CD4-positive, alpha-beta memory T cell (primary cell): Measurements from ENCODE around the gene SCPEP1. TPM values are rescaled to one million over a fixed set of nuclear protein-coding genes. Genes with fewer than 3 reads are reported as not detected.

Experiments used
- CTCF ChIA-PET: fragments of 350-600 bp; sonication (Branson Sonifier 250); formaldehyde crosslinking; loops from one replicate; lab custom pipeline; 2021; ENCODE audit warnings: inconsistent platforms; ENCODE audit not compliant: partially characterized antibody; lab: Charles Lee
- POLR2A ChIA-PET: fragments of 350-600 bp; sonication (Branson Sonifier 250); formaldehyde crosslinking; loops from one replicate; lab custom pipeline; 2021; ENCODE audit not compliant: partially characterized antibody; lab: Charles Lee
- DNase-seq, 5 donors: peaks; one replicate each; pipeline versions ENCODE4 v3.0.0 to v3.0.0-alpha.2; 2020 to 2022; ENCODE audit warnings: mixed read lengths in 1 of 5
- H3K27ac ChIP-seq: one replicate; pipeline ENCODE4 v1.7.0; 2013; ENCODE audit warnings: low read depth, low read length
- H3K27me3 ChIP-seq: 2 replicates; pipeline ENCODE4 v1.7.0; 2013; ENCODE audit warnings: mild to moderate bottlenecking, low read length, moderate library complexity; ENCODE audit not compliant: insufficient read depth
- H3K36me3 ChIP-seq: 2 replicates; pipeline ENCODE4 v1.7.0; 2013; ENCODE audit warnings: mild to moderate bottlenecking, low read length, moderate library complexity; ENCODE audit not compliant: insufficient read depth
- H3K4me1 ChIP-seq: 2 replicates; pipeline ENCODE4 v1.7.0; 2013; ENCODE audit warnings: mild to moderate bottlenecking, low read length, moderate library complexity; ENCODE audit not compliant: insufficient read depth
- H3K4me3 ChIP-seq, 2 donors: one replicate each; pipeline ENCODE4 v1.7.0; 2013; ENCODE audit warnings: low read length in 2 of 2, mild to moderate bottlenecking in 1 of 2
- H3K9me3 ChIP-seq, 2 donors: one replicate each; pipeline ENCODE4 v1.7.0; 2013; ENCODE audit warnings: low read length in 2 of 2, control low read depth in 1 of 2; ENCODE audit not compliant: control insufficient read depth in 1 of 2
- H3K27ac Mint-ChIP-seq, 7 donors: one replicate each; pipeline ENCODE4 v1.8.0; 2020 to 2021; ENCODE audit warnings: mixed read lengths in 7 of 7, mild to moderate bottlenecking in 6 of 7, inconsistent platforms in 3 of 7, moderate library complexity in 3 of 7
- H3K27me3 Mint-ChIP-seq, 2 donors: one replicate each; pipeline ENCODE4 v1.8.0; 2020 to 2021; ENCODE audit warnings: mixed read lengths in 2 of 2
- H3K36me3 Mint-ChIP-seq, 2 donors: one replicate each; pipeline ENCODE4 v1.8.0; 2020 to 2021; ENCODE audit warnings: mixed read lengths in 2 of 2, inconsistent platforms in 1 of 2, mild to moderate bottlenecking in 1 of 2
- H3K4me1 Mint-ChIP-seq, 4 donors: one replicate each; pipeline ENCODE4 v1.8.0; 2020 to 2021; ENCODE audit warnings: mixed read lengths in 4 of 4, mild to moderate bottlenecking in 1 of 4
- H3K4me3 Mint-ChIP-seq, 8 donors: one replicate each; pipeline ENCODE4 v1.8.0; 2020 to 2021; ENCODE audit warnings: mixed read lengths in 8 of 8, mild to moderate bottlenecking in 7 of 8, moderate library complexity in 6 of 8, inconsistent platforms in 3 of 8
- H3K9me3 Mint-ChIP-seq, 8 donors: one replicate each; pipeline ENCODE4 v1.8.0; 2020 to 2021; ENCODE audit warnings: mixed read lengths in 8 of 8, mild to moderate bottlenecking in 5 of 8, inconsistent platforms in 3 of 8, moderate library complexity in 1 of 8
- intact Hi-C: fragments of 100-400 bp; cut with micrococcal nuclease; formaldehyde crosslinking; loops from one replicate; pipeline ENCODE4 v1.15.1; 2023
- polyA plus RNA-seq, 2 donors: library from polyadenylated mRNA; unstranded; fragments of 300-500 nt; fragmentation: Illumina TruSeq; gene quantifications; one replicate each; pipeline ENCODE4 v1.2.3, GENCODE V29; 2021
- total RNA-seq, 2 experiments: library from RNA; stranded (reverse); gene quantifications; one replicate each; pipeline ENCODE4 v1.2.3, GENCODE V29; 2021

The SCPEP1 gene
- total and polyA plus RNA-seq, 4 experiments from 2014 or later: 16.3 to 31.3 (median 19.7) TPM

GRCh38 chr17:56982312-56982711 lies 4.4 kb downstream of the SCPEP1 start:
- peaks cover 19 to 20% of the 10 kb centered on the region in 2 donors for H3K36me3 Mint-ChIP-seq
- intact Hi-C loops: no loop called here
- DNase-seq: no peak
- no peaks in the 10 kb centered on the region for H3K27me3 ChIP-seq
- POLR2A ChIA-PET: no interaction called here
- no peaks in the 10 kb centered on the region for H3K36me3 ChIP-seq
- no peak overlapping the region for H3K4me3 ChIP-seq
- H3K27me3 Mint-ChIP-seq: no peaks in the 10 kb centered on the region
- no peak overlapping the region for H3K27ac Mint-ChIP-seq
- CTCF ChIA-PET: no interaction called here
- peaks cover 13% of the 10 kb centered on the region for H3K4me1 ChIP-seq
- H3K4me3 Mint-ChIP-seq: no peak overlapping the region
- peaks cover 8 to 22% (median 15%) of the 10 kb centered on the region in 4 donors for H3K4me1 Mint-ChIP-seq
- no peak overlapping the region for H3K27ac ChIP-seq
- H3K9me3 Mint-ChIP-seq: peaks cover 0 to 2% (median 0%) of the 10 kb centered on the region in 8 donors
- no peaks in the 10 kb centered on the region for H3K9me3 ChIP-seq

- H3K4me1 ChIP-seq: peaks cover 10% of the 10 kb centered on the region
- H3K27ac Mint-ChIP-seq: no peak overlapping the region
- H3K36me3 ChIP-seq: no peaks in the 10 kb centered on the region
- H3K36me3 Mint-ChIP-seq: peaks cover 23 to 30% of the 10 kb centered on the region in 2 donors
- H3K9me3 ChIP-seq: no peaks in the 10 kb centered on the region
- CTCF ChIA-PET: no interaction called here
- no peak overlapping the region for H3K4me3 Mint-ChIP-seq
- intact Hi-C loops: no loop called here
- peaks cover 5 to 14% (median 8%) of the 10 kb centered on the region in 4 donors for H3K4me1 Mint-ChIP-seq
- H3K27me3 Mint-ChIP-seq: no peaks in the 10 kb centered on the region
- H3K27ac ChIP-seq: no peak overlapping the region
- peaks cover 0 to 2% (median 0%) of the 10 kb centered on the region in 8 donors for H3K9me3 Mint-ChIP-seq
- DNase-seq: no peak
- POLR2A ChIA-PET: no interaction called here
- H3K27me3 ChIP-seq: no peaks in the 10 kb centered on the region
- H3K4me3 ChIP-seq: no peak overlapping the region
These were observed 5.4 kb downstream of the SCPEP1 start for GRCh38 chr17:56983366-56983765.

- H3K4me1 ChIP-seq: no peaks in the 10 kb centered on the region
- peaks cover 0 to 2% (median 0%) of the 10 kb centered on the region in 8 donors for H3K9me3 Mint-ChIP-seq
- no peak overlapping the region for H3K4me3 ChIP-seq
- DNase-seq: no peak
- ChIA-PET POLR2A (no interaction called here), CTCF (no interaction called here)
- no peaks in the 10 kb centered on the region for H3K27me3 ChIP-seq
- no peaks in the 10 kb centered on the region for H3K4me1 Mint-ChIP-seq
- no peak overlapping the region for H3K4me3 Mint-ChIP-seq
- intact Hi-C loops: no loop called here
- no peaks in the 10 kb centered on the region for H3K27me3 Mint-ChIP-seq
- H3K36me3 ChIP-seq: no peaks in the 10 kb centered on the region
- H3K36me3 Mint-ChIP-seq: peaks cover 26 to 37% of the 10 kb centered on the region in 2 donors
- no peak overlapping the region for H3K27ac ChIP-seq
- no peak overlapping the region for H3K27ac Mint-ChIP-seq
- no peaks in the 10 kb centered on the region for H3K9me3 ChIP-seq
These were observed 7.6 kb downstream of the SCPEP1 start for GRCh38 chr17:56985371-56986162.

- no peaks in the 10 kb centered on the region for H3K27me3 ChIP-seq
- peaks cover 0 to 2% (median 0%) of the 10 kb centered on the region in 8 donors for H3K9me3 Mint-ChIP-seq
- no peak overlapping the region for H3K27ac Mint-ChIP-seq
- H3K36me3 ChIP-seq: no peaks in the 10 kb centered on the region
- no peaks in the 10 kb centered on the region for H3K9me3 ChIP-seq
- H3K27ac ChIP-seq: no peak overlapping the region
- intact Hi-C loops: no loop called here
- no peaks in the 10 kb centered on the region for H3K4me1 Mint-ChIP-seq
- H3K4me1 ChIP-seq: no peaks in the 10 kb centered on the region
- ChIA-PET CTCF (no interaction called here), POLR2A (no interaction called here)
- no peaks in the 10 kb centered on the region for H3K27me3 Mint-ChIP-seq
- no peak overlapping the region for H3K4me3 ChIP-seq
- no peak overlapping the region for H3K4me3 Mint-ChIP-seq
- H3K36me3 Mint-ChIP-seq: peaks cover 33 to 41% of the 10 kb centered on the region in 2 donors
- DNase-seq: no peak
These were observed 9.4 kb downstream of the SCPEP1 start for GRCh38 chr17:56987283-56987834.

- ChIA-PET POLR2A (no interaction called here), CTCF (no interaction called here)
- Histone ChIP-seq H3K9me3 (no peaks in the 10 kb centered on the region), H3K27me3 (no peaks in the 10 kb centered on the region), H3K4me3 (no peak overlapping the region), H3K4me1 (no peaks in the 10 kb centered on the region), H3K27ac (no peak overlapping the region), H3K36me3 (no peaks in the 10 kb centered on the region)
- intact Hi-C loops: no loop called here
- Mint-ChIP-seq H3K4me1 (no peaks in the 10 kb centered on the region), H3K27ac (no peak overlapping the region), H3K9me3 (peaks cover 0 to 2% (median 0%) of the 10 kb centered on the region in 8 donors), H3K27me3 (no peaks in the 10 kb centered on the region), H3K4me3 (no peak overlapping the region), H3K36me3 (peaks cover 34 to 41% of the 10 kb centered on the region in 2 donors)
- no peak for DNase-seq
These were observed 11.1 kb downstream of the SCPEP1 start for GRCh38 chr17:56988901-56989572.

GRCh38 chr17:56992364-56992763 lies 14.4 kb downstream of the SCPEP1 start:
- no peaks in the 10 kb centered on the region for H3K27me3 Mint-ChIP-seq
- H3K27ac ChIP-seq: no peak overlapping the region
- H3K36me3 Mint-ChIP-seq: peaks cover 21 to 42% of the 10 kb centered on the region in 2 donors
- H3K4me1 Mint-ChIP-seq: no peaks in the 10 kb centered on the region
- CTCF ChIA-PET: no interaction called here
- no peak overlapping the region for H3K27ac Mint-ChIP-seq
- no peaks in the 10 kb centered on the region for H3K9me3 Mint-ChIP-seq
- no peaks in the 10 kb centered on the region for H3K36me3 ChIP-seq
- no peaks in the 10 kb centered on the region for H3K27me3 ChIP-seq
- POLR2A ChIA-PET: no interaction called here
- H3K9me3 ChIP-seq: no peaks in the 10 kb centered on the region
- no peak overlapping the region for H3K4me3 ChIP-seq
- no peak for DNase-seq
- intact Hi-C loops: no loop called here
- H3K4me1 ChIP-seq: no peaks in the 10 kb centered on the region
- no peak overlapping the region for H3K4me3 Mint-ChIP-seq

GRCh38 chr17:56994009-56994792 lies 16.3 kb downstream of the SCPEP1 start:
- H3K36me3 ChIP-seq: no peaks in the 10 kb centered on the region
- no peaks in the 10 kb centered on the region for H3K27me3 Mint-ChIP-seq
- CTCF ChIA-PET: no interaction called here

More at GRCh38 chr17:56994009-56994792, 16.3 kb downstream of the SCPEP1 start:
- no peaks in the 10 kb centered on the region for H3K27me3 ChIP-seq
- H3K4me3 ChIP-seq: no peak overlapping the region
- H3K27ac ChIP-seq: no peak overlapping the region
- Mint-ChIP-seq H3K4me1 (no peaks in the 10 kb centered on the region), H3K4me3 (no peak overlapping the region), H3K9me3 (no peaks in the 10 kb centered on the region), H3K27ac (no peak overlapping the region), H3K36me3 (peaks cover 27 to 31% of the 10 kb centered on the region in 2 donors)
- intact Hi-C loops: no loop called here
- H3K4me1 ChIP-seq: no peaks in the 10 kb centered on the region
- POLR2A ChIA-PET: no interaction called here
- H3K9me3 ChIP-seq: no peaks in the 10 kb centered on the region
- DNase-seq: no peak
